Fibroblast of lung (primary cell): ENCODE results near the gene TNFRSF19. TPM values are rescaled to one million over a fixed set of nuclear protein-coding genes. Genes with fewer than 3 reads are reported as not detected.

Source experiments
- DNase-seq, 2 donors: peaks; one replicate each; pipeline versions ENCODE4 v3.0.0 to v3.0.0-alpha.2; 2010; ENCODE audit warnings: low read depth in 2 of 2
- H2AFZ ChIP-seq: 2 replicates; pipeline ENCODE4 v1.5.1; 2012; ENCODE audit warnings: low read length, control low read depth, inconsistent platforms
- H3K27ac ChIP-seq: 2 replicates; pipeline ENCODE4 v1.5.1; 2011; ENCODE audit warnings: low read length, control low read depth; ENCODE audit not compliant: insufficient read depth
- H3K27me3 ChIP-seq: 2 replicates; pipeline ENCODE4 v1.5.1; 2011; ENCODE audit warnings: mild to moderate bottlenecking, low read length; ENCODE audit not compliant: control insufficient read depth, insufficient read depth
- H3K36me3 ChIP-seq: 2 replicates; pipeline ENCODE4 v1.5.1; 2011; ENCODE audit warnings: low read length; ENCODE audit not compliant: control insufficient read depth, insufficient read depth
- H3K4me1 ChIP-seq: 2 replicates; pipeline ENCODE4 v1.5.1; 2011; ENCODE audit warnings: low read length; ENCODE audit not compliant: control insufficient read depth, insufficient read depth; ENCODE audit errors: extremely low read depth
- H3K4me2 ChIP-seq: 2 replicates; pipeline ENCODE4 v1.5.1; 2011; ENCODE audit warnings: low read length, control low read depth; ENCODE audit not compliant: insufficient read depth; ENCODE audit errors: extremely low read depth
- H3K4me3 ChIP-seq, 4 experiments: fragments of 200-600 bp in 1 of 4; sonication (generic) in 1 of 4; replicated peaks in 1 of 4; 2 replicates each; pipeline ENCODE4 v1.5.1; 2011 to 2016; ENCODE audit warnings: low read length in 4 of 4, low read depth in 3 of 4, mild to moderate bottlenecking in 3 of 4, control low read depth in 2 of 4, inconsistent platforms in 1 of 4, mixed read lengths in 1 of 4; ENCODE audit not compliant: insufficient read depth in 1 of 4; ENCODE audit errors: control extremely low read depth in 1 of 4
- H3K79me2 ChIP-seq: 2 replicates; pipeline ENCODE4 v1.5.1; 2012; ENCODE audit warnings: mild to moderate bottlenecking, low read length, inconsistent platforms; ENCODE audit not compliant: control insufficient read depth, insufficient read depth
- H3K9ac ChIP-seq: 2 replicates; pipeline ENCODE4 v1.5.1; 2011; ENCODE audit warnings: mild to moderate bottlenecking, low read length, control low read depth; ENCODE audit not compliant: insufficient read depth
- H3K9me3 ChIP-seq: 2 replicates; pipeline ENCODE4 v1.5.1; 2012; ENCODE audit warnings: low read depth, low read length; ENCODE audit not compliant: control insufficient read depth, insufficient read depth
- H4K20me1 ChIP-seq: 2 replicates; pipeline ENCODE4 v1.5.1; 2011; ENCODE audit warnings: low read length; ENCODE audit not compliant: control insufficient read depth, insufficient read depth; ENCODE audit errors: extremely low read depth
- EZH2 ChIP-seq: IDR thresholded peaks from 2 replicates; pipeline ENCODE4 v1.5.1; 2012; ENCODE audit warnings: low read length, control low read depth, mild to moderate bottlenecking; ENCODE audit errors: missing control alignments
- polyA plus RNA-seq, 2 donors: library from polyadenylated mRNA; depleted of rRNA in 1 of 2; stranded (reverse) in 1 of 2; unstranded in 1 of 2; fragments of >200 nt; gene quantifications; 2 replicates each; pipeline ENCODE4 v1.2.1, GENCODE V29; 2011 to 2012; ENCODE audit warnings: missing spikeins in 1 of 2
- total RNA-seq: library from RNA; depleted of rRNA; stranded (reverse); fragments of >200 nt; gene quantifications from 2 replicates; pipeline ENCODE4 v1.2.1, GENCODE V29; 2014
- TF ChIP-seq, protein P1 (sequence below), 2 donors: IDR thresholded peaks in 1 of 2; conservative IDR thresholded peaks in 1 of 2; 1 replicate in 1 of 2; 2 replicates in 1 of 2; pipeline ENCODE4 v1.5.1; 2011 to 2012; ENCODE audit warnings: low read length in 2 of 2, control low read depth in 1 of 2, inconsistent platforms in 1 of 2, low read depth in 1 of 2, mild to moderate bottlenecking in 1 of 2

Gene TNFRSF19
- total and polyA plus RNA-seq, 2 donors (not counting 1 experiment from before 2014, with no cell fraction given) = 260 to 330 TPM

DNA sequence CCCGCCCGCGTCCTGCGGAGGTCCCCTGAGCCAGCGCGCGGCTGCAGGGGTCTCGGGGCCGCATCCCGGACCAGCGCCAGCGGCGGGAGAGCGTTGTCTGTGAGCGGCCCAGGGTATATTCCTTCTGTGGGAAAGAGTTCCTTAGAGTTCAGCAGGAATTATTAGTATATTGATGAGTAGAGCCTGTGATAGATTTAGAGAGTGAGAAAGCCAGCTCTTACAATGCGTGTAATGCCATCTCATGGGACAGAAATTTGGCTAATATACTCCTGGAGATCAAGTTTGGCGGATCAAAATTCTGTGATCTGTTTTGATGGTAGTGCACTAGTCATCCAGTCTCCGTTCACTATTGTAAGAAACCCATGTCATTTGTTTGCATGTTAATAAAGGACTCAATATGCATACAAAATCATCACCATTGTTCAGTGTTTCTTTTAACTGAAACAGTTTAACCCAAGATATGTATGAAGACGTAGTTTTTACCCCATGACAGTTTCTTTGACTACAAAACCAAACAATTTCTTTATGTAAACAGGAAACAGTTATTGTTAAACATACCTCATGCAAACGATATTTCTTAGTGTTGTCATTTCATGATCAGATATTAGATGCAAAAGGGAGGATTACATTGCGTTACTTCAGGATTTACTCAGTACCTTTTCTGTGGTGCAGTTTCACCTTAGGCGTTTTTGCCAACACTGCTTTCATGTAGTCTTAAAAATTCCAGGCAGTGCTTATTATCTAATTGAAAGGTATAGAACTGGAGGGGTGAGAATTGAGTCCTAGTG is 9.9 kb downstream of the TNFRSF19 start:
- Histone ChIP-seq H3K27me3 (no peaks in the 10 kb centered on the region), H3K4me3 (peak overlapping the region; percentile 84 to 88 (median 84)), H4K20me1 (no peaks in the 10 kb centered on the region), H3K9ac (peak overlapping the region; percentile 84), H3K79me2 (peaks cover 53% of the 10 kb centered on the region), H3K36me3 (no peaks in the 10 kb centered on the region), H3K4me2 (peak overlapping the region; percentile 84), H3K4me1 (peaks cover 2% of the 10 kb centered on the region), H3K9me3 (no peaks in the 10 kb centered on the region), H2AFZ (no peak overlapping the region), H3K27ac (peak overlapping the region; percentile 58)
- DNase-seq = peak in 1 of 2 donors; percentile 46
- no peak for TF ChIP-seq EZH2
- TF ChIP-seq, protein P1, sequence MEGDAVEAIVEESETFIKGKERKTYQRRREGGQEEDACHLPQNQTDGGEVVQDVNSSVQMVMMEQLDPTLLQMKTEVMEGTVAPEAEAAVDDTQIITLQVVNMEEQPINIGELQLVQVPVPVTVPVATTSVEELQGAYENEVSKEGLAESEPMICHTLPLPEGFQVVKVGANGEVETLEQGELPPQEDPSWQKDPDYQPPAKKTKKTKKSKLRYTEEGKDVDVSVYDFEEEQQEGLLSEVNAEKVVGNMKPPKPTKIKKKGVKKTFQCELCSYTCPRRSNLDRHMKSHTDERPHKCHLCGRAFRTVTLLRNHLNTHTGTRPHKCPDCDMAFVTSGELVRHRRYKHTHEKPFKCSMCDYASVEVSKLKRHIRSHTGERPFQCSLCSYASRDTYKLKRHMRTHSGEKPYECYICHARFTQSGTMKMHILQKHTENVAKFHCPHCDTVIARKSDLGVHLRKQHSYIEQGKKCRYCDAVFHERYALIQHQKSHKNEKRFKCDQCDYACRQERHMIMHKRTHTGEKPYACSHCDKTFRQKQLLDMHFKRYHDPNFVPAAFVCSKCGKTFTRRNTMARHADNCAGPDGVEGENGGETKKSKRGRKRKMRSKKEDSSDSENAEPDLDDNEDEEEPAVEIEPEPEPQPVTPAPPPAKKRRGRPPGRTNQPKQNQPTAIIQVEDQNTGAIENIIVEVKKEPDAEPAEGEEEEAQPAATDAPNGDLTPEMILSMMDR (conservative IDR thresholded peaks at IDR 0.05 in 1 of 2, IDR thresholded peaks at IDR 0.05 in 1 of 2; ENCODE audit: low read depth in 1 of 2, low read length in 2 of 2) = no peak

DNA sequence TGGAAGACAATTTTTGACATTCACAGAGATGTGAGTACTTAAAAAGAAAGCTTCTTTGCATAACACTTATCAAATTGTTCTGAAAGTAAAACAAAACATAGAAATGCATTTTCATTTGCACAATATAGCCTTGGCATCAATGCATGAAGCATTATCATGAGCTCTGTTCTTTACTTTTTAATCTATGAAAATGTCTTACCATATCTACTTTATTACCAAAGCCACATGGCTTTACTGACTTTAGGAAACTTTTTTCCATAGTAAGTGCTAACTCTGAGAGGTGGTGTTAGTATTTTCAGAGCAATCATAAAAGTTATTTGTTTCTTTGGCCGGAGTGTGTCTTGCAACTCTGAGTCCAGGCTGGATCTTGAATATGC is 10.5 kb downstream of the TNFRSF19 start:
- DNase-seq = peak in 1 of 2 donors; percentile 36
- Histone ChIP-seq H4K20me1 (no peaks in the 10 kb centered on the region), H3K27ac (peak overlapping the region; percentile 58), H2AFZ (no peak overlapping the region), H3K9me3 (no peaks in the 10 kb centered on the region), H3K36me3 (no peaks in the 10 kb centered on the region), H3K4me1 (peaks cover 2% of the 10 kb centered on the region), H3K27me3 (no peaks in the 10 kb centered on the region), H3K4me2 (peak overlapping the region; percentile 84), H3K4me3 (peak overlapping the region; percentile 84 to 88 (median 84)), H3K79me2 (peaks cover 57% of the 10 kb centered on the region), H3K9ac (peak overlapping the region; percentile 24)
- TF ChIP-seq, protein P1 (conservative IDR thresholded peaks at IDR 0.05 in 1 of 2, IDR thresholded peaks at IDR 0.05 in 1 of 2; ENCODE audit: low read depth in 1 of 2, low read length in 2 of 2) = no peak
- TF ChIP-seq EZH2 = no peak

DNA sequence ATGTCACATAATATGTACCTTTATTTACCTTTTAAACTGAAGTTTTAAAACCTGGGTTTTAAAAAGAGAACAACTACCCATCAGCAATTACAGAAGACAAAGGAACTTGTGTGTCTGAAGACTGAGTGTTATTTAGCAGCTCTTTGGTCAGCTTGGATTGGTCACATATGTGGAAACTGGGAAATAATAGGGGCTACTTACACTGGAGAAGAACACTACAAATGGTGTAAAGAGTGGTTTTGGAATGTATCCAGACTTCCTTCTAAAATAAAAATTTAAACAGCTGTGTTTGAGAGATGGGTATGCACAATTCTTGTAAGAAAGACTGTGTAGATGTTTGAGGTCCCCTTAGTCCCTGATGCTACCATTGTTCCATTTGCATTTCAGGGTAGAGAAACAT is 13.3 kb downstream of the TNFRSF19 start:
- no peaks in the 10 kb centered on the region for H4K20me1 ChIP-seq
- DNase-seq = peak in 1 of 2 donors; percentile 22
- TF ChIP-seq, protein P1 (conservative IDR thresholded peaks at IDR 0.05 in 1 of 2, IDR thresholded peaks at IDR 0.05 in 1 of 2; ENCODE audit: low read depth in 1 of 2, low read length in 2 of 2) = no peak
- no peak for TF ChIP-seq EZH2
- no peak overlapping the region for H3K27ac ChIP-seq
- H3K9ac ChIP-seq = no peak overlapping the region
- H3K9me3 ChIP-seq = no peaks in the 10 kb centered on the region
- H3K4me2 ChIP-seq = no peak overlapping the region
- no peaks in the 10 kb centered on the region for H3K4me1 ChIP-seq
- H3K79me2 ChIP-seq = peaks cover 75% of the 10 kb centered on the region
- H2AFZ ChIP-seq = no peak overlapping the region
- no peaks in the 10 kb centered on the region for H3K36me3 ChIP-seq
- H3K4me3 ChIP-seq = no peak overlapping the region
- no peaks in the 10 kb centered on the region for H3K27me3 ChIP-seq
